Fibroblast of skin of left biceps (primary cell): ENCODE results near the gene IPO13.
A peak's percentile ranks its signal among the peaks of the same experiment; 100 is the strongest.

Experiments used
- DNase-seq, 2 experiments: peaks; one replicate each; pipeline ENCODE4 v3.0.0-alpha.2; 2013; ENCODE audit warnings: low read depth in 2 of 2

IPO13 gene, protein sequence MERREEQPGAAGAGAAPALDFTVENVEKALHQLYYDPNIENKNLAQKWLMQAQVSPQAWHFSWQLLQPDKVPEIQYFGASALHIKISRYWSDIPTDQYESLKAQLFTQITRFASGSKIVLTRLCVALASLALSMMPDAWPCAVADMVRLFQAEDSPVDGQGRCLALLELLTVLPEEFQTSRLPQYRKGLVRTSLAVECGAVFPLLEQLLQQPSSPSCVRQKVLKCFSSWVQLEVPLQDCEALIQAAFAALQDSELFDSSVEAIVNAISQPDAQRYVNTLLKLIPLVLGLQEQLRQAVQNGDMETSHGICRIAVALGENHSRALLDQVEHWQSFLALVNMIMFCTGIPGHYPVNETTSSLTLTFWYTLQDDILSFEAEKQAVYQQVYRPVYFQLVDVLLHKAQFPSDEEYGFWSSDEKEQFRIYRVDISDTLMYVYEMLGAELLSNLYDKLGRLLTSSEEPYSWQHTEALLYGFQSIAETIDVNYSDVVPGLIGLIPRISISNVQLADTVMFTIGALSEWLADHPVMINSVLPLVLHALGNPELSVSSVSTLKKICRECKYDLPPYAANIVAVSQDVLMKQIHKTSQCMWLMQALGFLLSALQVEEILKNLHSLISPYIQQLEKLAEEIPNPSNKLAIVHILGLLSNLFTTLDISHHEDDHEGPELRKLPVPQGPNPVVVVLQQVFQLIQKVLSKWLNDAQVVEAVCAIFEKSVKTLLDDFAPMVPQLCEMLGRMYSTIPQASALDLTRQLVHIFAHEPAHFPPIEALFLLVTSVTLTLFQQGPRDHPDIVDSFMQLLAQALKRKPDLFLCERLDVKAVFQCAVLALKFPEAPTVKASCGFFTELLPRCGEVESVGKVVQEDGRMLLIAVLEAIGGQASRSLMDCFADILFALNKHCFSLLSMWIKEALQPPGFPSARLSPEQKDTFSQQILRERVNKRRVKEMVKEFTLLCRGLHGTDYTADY

DNA sequence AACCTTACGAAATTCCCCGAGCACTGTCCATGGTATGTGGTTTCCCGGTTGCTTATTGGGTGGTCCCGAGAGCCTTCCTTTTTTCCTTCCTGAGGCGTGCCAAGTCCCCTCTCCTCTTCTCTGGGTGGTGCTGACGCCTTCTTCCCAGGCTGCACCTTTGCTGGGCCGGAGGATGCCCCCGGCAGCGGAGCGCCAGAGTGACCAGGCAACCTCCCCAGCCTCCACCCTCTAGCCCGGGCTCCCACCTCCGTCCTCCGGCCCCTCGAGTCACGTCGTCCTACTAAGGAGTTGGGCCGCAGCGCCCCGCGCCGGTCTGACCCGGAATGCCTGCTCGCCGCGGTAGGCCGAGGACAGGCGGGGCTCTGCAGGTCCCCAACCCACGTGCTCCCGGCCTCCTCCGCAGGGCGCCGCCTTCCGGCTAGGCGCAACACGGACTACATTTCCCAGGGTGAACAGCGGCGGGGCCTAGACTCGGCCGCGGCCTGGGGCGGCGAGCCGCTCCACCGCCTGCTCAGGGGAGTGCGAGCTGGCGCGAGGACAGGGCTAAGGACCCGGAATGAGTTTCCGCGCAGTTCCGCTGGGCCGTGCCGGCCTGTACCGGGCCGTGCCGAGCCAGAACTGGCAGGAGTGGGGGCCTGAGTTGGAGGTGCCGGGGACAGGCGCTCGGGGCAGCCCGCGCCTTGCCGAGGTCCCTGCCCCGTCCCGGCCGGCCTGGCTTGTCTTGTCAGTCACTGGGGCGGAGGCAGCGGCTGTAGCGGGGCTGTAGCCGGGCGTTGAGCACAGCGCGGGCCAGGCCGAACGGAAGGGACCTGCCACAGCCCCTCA lies at the start of gene IPO13:
IPO13 (plus strand) TSS at position 715 of the 825 bp plus-strand sequence. CDS start 651 bp downstream, outside the sequence.
- peak; percentile 78 to 80 for DNase-seq

DNA sequence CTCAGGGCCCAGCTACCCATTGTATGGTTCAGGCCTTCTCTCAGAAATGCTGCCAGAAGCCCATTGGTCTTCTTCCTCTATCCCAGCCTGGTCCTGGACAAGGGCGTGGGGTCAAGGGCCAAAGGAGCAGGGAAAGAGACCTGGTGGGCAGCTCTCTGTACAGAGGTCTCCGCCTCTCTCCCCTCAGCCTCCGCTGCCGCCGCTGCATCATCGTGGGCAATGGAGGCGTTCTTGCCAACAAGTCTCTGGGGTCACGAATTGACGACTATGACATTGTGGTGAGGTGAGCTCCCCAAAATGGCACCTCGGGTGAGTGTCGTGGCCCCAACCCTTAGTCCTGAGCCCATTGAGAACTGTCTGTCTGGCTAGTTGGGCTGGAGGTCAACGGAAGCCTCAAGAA lies 47.8 kb upstream of the IPO13 start:
- no peak for DNase-seq

DNA sequence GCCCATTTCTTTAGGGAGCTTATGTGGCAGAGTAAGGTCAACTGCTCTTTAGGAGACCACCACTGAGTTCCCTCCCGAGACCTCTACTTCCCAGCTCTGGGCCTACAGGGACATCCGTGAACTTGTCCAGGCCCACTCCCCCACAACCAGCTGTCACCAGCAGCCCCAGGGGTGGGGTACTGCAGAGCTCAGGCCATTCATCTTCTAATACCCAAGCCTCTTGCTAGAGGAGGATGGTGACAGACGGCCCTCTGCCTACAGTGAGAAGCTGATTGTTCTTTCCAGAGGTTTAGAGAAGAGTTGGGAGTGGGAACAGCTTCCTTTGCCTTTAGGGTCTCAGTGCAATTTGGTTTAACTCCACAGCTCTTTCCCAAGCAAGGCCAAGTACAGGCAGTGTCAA lies 46.4 kb upstream of the IPO13 start:
- no peak for DNase-seq

DNA sequence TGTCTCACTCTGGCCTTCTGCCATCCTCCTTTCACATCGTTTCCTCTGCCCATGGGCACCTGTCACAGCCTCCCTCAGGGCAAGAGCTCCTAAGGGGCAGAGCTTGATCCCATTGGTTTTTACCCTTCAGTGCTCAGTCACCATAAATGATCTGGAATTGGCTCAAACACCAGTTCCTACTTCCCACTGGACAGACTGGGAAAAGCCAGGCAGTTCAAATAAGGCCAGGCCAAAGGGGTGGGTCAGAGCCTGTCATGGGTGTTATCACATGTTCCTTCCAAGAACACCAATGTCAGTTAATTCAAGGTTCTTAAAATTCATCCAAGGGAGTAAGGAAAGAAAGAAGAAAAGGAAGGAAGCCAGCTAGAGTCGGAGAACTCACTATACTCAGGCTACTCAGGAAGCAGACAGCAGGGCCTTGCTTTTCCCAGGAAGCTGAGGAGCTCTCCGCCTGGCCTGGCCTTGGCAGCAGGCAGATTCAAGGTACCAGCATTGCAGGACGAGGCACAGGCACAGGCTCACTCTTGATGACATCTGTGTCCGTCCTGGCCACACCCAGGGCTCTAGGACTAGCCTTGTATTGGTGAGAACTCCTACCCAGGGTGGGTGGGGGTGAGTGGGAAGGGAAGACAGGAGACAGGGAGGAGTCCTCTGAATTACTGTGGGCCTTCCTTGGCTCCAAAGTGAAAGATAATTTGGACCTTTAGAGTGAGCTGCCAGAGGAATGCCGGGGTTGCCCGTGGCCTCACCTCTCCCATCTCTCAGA lies 45.4 kb upstream of the IPO13 start:
- no peak for DNase-seq

DNA sequence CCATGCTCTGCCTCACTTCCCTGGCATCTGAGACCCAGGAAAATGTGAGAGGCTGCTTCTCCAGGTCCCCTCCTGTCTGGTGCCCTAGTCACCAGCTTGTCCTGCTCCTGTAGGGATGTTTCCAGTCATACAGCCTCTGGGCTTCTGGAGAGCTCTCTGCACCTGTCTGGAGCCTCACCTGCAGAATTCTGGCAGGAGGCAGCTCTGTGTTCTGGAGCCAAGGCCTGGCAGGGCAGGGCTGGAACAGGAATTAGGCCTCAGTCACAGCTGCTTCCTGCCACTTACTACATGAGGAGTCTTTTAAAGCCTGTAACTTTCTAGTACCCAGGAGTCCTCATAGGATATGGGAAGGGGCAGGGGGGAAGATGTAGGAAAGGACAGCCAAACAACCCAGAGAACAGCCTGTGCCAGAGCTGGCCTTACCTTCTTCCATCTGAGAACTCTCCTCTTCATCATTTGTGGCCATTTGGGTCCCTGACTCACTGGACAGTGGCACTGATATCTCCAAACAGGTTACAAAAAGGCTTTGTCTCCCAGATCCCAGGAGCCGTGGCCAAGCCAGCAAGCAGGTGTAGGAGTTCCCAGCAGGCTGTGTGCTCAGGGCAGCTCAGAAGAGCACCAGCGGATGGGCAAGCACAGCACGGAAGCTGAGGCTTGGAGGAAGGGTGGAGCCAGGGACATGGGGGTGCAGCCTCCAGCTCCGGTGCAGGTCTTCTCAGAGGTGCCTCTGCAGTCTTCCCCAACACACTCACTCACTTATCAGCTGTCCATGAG lies 44.5 kb upstream of the IPO13 start:
- DNase-seq: no peak

DNA sequence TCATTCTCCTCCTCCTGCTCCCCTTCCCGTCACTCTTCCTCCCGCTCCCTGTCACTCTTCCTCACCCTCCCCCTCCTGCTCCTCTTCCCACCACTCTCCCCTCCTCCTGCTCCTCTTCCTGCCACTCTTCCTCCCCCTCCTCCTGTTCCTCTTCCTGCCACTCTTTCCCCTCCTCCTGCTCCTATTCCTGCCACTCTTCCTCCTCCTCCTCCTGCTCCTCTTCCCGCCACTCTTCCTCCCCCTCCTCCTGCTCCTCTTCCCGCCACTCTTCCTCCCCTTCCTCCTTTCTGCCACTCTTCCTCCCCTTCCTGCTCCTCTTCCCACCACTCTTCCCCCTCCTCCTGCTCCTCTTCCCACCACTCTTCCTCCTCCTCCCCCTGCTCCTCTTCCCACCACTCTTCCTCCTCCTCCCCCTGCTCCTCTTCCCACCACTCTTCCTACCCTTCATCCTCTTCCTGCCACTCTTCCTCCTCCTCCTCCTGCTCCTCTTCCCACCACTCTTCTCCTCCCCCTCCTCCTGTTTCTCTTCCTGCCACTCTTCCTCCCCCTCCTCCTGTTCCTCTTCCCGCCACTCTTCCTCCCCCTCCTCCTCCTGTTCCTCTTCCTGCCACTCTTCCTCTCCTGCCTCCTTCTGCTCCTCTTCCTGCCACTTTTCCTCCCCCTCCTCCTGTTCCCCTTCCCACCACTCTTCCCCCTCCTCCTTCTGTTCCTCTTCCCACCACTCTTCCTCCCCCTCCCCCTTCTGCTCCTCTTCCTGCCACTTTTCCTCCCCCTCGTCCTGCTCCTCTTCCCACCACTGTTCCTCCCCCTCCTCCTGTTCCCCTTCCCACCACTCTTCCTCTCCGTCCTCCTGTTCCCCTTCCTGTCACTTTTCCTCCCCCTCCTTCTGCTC lies 41.8 kb upstream of the IPO13 start:
- no peak for DNase-seq

DNA sequence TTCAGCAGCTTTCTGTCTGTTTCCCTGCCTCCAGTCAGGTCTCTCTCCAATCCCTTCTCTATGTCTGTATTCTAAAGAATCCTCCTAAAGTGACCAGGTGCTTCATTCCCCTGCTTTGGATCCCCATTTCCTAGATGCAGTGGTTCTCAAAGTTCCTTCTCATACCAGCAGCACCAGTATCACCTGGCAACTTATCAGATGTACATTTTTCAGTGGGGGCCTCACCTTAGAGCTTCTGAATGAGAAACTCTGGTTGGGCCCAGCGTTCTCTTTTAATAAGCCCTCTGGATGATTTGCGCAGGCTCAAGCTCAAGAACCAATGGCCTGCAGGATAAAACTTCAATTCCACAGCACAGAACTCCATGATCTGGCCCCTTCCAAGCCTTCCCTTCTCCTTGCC lies 38.5 kb upstream of the IPO13 start:
- DNase-seq: no peak

DNA sequence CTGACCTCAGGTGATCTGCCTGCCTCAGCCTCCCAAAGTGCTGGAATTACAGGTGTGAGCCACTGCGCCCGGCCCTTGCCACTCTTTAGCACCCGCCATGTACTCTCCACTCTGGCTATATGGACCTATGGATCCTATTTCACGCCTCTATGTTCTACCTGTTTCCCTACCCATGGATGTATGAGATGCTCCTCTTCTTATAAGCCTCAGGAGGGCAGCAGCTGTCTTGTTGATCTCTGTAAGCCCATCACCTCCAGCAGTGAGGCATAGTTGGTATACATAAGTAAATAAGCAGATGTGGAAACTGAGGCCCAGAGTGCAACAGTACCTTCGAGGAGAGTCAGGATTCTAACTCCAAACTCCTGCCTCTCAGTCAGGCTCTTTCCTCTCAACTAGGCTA lies 37.9 kb upstream of the IPO13 start:
- DNase-seq: no peak

DNA sequence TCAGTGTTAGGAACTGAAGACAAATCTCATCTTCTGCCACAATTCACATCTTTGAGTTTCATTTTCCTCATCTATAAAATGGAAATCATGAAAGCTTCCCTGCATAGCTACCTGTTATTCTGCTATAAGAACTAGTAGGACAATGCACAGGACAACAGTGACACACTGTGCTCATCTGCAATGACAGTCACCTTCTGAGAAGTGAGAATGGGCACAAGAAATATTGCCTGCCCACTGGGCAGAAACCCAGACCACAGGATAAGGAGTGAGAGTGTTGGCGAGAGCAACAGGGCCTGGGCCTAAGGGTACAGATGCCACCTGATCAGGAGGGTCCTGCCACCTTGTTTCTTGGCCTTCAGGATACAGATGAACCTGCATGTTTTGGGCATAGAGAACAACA lies 36.4 kb upstream of the IPO13 start:
- no peak for DNase-seq

DNA sequence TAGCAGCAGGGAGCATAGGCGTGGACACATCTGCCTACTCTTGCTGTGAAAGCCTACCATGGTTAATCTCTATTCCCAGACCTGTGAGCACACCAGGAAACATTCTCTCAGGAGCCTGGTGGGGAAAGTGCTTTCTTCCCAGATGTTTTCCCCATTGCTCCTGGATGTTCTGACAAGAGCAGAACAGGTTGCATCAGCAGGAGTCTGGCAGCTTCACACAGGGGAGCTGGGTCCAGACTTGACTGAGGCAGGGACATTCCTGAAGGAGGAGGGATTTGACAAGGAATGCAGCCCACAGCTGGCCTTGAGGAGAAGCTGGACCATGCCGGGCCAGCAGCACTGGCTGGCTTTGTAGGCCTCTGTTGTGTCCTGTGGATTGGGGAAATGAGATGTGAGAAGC lies 34.1 kb upstream of the IPO13 start:
- DNase-seq: peak; percentile 43 to 60

DNA sequence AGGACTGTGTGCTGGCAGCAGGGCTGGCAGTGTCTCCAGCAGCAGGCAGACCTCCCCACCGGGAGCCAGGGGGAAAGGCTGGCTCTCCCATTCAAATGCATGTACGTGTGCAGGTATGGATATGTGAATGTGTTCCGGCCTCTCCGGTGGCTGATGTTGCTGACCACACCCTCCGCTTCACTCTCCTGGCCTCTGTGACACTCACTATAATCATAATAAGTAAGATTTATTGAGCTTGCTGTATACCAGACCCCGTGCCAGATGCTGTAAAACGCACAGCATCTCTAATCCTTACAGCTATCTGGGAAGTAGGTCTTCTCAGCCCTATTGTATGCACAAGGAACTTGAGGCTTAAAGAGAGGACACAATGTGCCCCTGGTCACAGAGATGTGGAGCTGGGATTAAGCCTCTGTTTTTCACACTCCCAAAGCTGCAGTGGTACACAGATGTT lies 33.7 kb upstream of the IPO13 start:
- DNase-seq: no peak

DNA sequence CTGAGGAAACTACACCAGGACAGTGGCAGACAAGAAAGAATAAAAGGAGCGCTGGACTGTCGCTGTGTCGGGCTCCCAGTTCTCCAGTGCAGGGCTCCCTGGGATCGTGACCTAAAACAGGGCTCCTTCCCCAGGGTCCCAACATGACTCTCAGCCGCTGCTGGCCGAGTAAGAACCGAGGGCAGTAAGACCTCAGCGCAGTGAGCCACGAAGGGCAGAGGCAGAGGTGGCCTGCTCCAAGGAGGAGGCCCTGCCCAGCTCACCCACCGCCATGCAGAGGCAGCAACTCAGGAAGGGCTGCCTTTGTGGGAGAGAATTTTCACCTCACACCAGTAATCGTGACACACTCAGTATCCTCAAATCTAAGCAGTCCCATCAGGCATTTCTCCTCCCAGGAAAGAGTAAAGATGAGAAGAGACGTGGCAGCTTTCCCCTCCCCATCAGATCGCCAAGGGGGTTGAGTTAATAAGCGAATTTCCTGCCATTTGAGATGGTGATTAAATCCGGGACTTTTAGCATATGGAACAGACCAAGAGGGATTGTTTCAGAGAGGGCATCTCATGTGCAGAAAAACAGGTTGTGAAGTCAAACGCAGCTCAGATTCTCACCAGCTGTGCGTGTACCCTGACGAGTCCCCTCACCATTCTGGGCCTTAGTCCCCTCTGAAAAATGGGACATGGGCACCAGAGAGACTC lies 32.9 kb upstream of the IPO13 start:
- no peak for DNase-seq

DNA sequence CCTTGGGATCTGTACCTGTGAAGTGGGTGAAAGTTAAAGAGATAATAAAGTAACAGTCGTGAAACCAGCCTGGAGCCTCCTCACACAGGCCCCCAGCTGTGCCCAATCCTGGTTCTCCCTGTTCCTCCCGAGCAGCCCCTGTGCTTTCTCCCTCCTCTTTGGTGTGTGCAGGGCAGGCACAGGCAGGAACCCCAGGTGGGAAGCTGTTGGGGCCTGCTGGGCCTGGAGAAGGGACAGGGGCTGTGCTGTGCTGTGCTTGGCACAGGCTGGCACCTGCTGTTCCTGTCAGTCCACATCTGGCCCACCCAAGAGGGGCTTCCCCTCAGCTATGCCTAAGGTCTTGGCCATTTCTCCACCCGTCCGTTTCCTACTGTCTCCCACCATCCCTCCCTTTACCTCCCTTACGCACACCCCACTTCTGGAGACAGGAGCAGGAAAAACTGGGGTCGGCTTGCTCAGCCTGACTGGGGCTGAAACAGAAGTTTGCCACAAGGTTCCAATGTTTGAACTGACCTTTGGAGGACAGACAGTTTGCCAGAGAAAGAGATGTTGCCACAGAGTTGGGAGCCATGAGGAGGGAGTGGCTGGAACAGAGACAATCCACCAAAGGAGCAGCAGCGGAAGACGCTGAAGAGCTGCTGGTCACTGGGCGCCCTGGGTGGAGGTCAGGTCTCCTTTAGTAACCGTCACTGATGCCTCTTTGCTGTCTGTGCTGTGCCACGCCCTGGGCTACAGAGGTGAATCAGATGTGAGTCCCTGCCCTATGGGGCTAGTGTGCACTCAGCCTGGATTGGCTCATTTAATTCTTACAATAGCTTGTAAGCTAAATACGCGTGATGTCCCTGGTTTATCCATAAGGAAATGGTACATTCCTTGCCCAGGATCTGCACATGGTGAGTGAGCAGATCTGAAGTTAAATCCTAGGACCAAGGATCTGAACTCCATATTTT lies 31.9 kb upstream of the IPO13 start:
- DNase-seq: no peak

DNA sequence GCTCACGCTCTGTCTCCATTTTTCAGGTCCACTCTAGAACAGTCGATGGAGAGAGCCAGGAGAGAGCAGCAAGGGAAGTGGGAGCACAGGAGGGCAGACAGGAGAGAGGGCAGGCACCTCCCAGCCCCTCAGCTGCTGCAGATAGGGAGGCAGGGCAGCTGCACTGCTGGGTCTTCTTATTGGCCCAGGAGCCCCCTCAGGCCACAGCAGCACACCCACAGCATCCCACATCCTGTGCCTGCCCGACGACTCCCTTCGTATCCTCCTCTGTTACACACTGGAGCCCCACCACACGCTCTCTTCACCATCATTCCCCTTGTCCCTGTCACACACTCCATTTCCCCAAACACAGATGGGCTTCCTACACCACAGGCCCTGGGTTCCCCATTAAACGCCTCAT lies 26.8 kb upstream of the IPO13 start:
- DNase-seq: no peak

DNA sequence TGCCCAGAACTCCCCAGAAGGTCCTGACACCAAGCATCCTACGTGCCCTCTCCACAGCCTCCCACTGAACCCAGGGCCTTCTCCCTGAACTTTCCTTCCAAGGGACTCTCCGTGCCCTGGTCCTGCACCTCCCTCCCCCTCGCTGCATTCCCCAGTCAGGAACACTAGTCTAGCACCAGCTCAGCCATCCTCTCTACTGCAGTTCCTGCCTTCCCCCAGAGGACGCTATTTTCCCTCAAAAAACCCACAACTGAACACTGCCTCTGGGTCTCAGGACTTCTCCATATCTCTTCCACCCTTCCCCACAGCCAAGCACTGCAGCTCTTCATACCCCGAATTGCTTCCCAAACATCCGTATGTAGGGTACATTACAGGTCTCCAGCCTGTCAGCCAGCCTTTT lies 25.7 kb upstream of the IPO13 start:
- no peak for DNase-seq

DNA sequence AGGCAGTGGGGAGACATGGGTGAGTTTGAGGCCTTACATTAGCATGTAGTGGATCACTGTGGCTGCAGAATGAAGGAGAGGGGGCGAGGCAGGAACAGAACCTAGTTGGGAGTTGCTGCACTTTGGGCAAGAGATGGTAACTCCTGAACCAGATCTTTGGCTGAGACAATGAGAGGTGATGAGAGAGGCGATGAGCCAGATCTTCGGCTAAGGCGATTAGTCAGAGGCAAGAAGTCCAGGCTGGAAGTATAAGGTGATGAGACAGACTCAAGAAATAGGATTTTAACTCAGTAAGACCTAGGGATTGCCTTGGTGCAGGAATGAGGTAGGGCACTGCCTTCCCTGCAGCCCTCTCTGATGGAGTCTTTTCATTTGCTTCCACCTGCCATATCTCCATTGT lies 22.2 kb upstream of the IPO13 start:
- no peak for DNase-seq

DNA sequence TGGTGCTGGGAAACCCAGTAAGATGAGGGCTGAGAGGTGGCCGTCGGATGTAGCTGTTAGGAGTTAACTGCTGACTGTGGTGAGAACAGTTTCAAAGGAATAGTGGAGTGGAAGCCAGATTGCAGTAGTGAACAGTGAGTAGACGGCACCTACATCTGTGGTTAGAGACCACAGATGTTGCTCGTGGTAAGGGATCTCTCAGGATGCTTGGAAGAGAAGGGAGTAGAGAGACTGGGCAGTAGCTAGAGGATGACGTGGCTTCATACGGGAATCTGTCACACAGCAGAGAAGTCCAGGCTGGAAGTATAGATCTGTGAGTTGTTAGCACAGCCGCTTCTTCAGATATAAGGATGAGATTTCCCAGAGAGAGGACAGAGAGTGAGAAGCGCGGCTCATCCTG lies 20.9 kb upstream of the IPO13 start:
- DNase-seq: no peak
